HEK293 (cell line): ENCODE results near the gene KIF5B.

Experiments used
- CTCF ChIP-seq: fragments of 450-650 bp; formaldehyde crosslinking; IDR thresholded peaks from 2 replicates; pipeline ENCODE4 v1.5.1; 2016; ENCODE audit warnings: missing biosample characterization, missing genetic modification characterization
- MYNN ChIP-seq: fragments of 450-650 bp; formaldehyde crosslinking; IDR thresholded peaks from 2 replicates; pipeline ENCODE4 v1.5.1; 2016; ENCODE audit warnings: missing biosample characterization, missing genetic modification characterization, borderline replicate concordance

GRCh38 chr10:32049113-32049512 is 7.1 kb downstream of the KIF5B start:
- no peak for TF ChIP-seq MYNN (tag by site-specific recombination)
- no peak for TF ChIP-seq CTCF (tag by site-specific recombination)
